GM19193 (cell line): Measurements from ENCODE around the gene RAP1GDS1.

Experiments
- POLR2A ChIP-seq: IDR thresholded peaks from 4 replicates; pipeline ENCODE4 v1.6.1; 2011; ENCODE audit not compliant: insufficient read depth, insufficient read length; ENCODE audit errors: extremely low read depth

Gene RAP1GDS1

DNA sequence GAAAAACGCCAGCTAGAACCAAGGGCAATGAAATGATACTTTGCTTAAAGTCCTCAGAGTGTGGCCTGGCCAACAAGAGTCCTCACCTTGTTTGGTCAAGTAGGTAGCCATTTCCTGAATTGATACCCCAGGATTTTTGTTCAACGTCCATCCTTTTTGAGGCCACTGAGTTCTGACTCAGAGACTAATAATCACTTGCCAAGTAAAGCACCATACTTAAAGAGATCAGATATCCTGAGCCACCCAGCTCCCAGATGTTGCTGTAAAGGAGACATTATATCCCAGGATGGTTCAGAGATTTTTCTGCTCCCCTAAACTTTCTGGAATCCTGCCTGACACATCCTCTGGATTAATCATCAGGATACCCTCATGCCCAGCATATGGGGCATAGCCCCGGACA, 190.9 kb downstream of the RAP1GDS1 start:
- no peak for TF ChIP-seq POLR2A

DNA sequence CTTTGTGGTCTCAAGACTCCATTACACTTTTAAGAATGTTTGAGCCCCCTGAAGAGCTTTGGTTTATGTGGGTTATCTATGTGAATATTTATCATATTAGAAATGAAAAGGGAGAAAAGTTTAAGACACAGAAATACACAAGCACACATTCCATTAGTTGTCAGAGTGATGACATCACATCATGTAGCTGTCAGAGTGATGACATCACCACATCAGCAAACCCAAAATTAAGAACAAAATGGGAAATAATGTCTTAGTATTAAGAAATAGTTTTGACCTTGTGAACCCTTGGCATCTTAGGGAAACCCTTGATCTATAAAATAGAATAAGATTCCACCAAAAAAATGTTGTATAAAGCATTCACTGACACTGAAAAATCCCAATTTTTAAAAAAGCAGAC, 201.3 kb downstream of the RAP1GDS1 start:
- TF ChIP-seq POLR2A: no peak

DNA sequence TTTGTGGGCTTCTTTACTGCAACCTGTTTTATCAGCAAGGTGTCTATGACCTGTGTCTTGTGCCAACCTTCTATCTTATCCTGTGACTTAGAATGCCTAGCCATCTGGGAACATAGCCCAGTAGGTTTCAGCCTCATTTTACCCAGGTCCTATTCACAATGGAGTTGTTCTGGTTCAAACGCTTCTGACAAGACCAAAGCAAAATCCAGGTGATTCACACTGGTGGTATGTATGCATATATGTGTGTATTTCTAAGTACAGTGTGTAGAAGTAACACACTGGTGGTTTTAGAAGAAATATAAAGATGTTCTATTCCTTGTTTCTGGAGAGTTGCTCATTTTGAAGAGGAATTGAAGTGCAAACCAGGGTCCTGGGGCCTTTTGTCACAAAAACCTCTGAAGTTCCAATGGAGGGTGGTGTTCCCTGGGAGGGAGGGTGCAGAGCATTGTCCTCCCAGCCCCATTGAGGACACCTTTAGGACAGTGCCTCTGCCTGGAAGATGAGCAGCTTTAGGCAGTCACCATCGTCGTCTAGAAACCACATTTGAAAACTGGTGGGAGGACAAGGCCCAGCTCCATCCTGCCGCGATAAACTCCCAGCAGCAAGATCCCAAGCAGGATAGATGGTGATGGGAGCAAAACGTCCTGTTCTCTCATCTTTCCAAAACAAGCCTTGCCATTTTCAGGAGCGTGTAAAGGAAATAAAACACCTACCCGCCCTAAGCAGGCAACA, 205.8 kb downstream of the RAP1GDS1 start:
- TF ChIP-seq POLR2A: no peak

DNA sequence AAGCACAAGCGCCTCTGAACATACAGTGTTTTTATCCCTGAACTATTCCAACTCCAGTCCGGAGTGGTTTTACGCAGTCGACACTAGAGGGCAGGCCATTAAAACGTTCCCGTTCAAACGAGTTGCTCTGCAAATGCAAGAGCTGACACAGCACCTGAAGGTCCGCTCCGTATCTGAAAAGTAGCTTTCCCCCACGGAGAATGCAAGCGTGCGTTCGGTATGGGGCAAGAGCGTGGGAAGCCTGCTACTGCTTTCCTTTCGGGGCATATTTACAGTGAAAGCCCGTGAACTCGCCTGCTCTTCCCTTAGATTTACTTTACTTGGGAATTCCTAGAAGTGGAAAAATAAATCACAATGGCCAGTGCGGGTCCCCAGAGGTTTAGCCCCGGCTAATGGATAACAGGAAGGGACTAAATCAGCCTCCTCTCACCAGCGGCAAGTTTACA, 206.5 kb downstream of the RAP1GDS1 start:
- TF ChIP-seq POLR2A: no peak

DNA sequence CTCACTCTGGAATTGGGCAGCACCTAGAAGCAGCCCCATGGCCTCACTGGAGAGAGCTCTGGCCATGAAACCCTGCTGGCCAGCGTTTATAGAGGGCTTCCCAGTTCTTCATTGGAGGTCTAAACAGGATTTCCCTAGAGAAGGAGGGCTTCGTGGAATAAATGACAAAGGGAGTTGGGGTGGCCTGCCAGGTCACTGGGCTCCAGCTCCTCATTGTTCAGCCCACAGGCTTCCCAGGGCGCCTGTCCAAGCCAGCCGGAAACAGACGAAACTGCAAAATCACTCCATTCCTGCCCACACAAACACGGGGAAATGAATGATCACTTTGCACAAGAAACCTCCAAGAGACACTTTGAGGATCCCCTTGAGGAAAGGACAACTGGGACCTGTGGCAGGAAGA, 207.5 kb downstream of the RAP1GDS1 start:
- TF ChIP-seq POLR2A: no peak

DNA sequence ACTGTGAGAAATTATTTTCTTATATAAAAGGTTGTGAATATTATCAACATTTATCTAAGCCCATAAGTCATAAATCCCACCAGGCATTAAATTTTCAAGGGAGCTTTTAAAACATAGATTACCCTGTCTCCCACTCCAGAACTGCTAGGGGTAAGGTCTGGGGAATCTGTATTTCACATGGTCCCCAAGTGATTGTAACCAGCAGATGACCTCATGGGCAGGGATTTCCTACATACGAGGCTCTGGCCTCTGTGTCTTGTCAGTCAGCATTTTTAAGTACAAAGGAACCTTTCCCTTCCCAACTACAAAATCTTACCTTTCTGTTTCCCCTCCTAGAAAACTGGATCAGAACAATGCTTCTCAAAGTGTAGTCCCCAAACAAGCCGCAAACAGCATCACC, 208.6 kb downstream of the RAP1GDS1 start:
- no peak for TF ChIP-seq POLR2A

DNA sequence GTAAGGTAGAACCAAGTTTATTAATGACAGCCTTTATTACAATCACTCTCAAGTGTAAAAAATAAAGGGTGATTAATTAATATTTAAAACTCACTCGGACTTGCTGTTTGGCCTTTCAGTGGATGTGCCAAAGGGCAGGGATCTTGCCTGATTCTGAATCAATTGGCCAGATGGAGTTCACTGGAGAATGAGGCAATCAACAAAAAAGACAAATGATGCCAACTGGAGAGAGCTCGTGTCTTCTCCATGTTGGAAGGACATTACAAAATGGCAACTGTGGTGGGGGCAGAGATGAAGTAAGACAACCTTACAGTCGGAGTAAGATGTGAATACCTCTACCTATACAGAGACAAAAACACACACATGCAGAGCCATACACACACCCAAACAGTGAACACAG, 209.2 kb downstream of the RAP1GDS1 start:
- TF ChIP-seq POLR2A: no peak

DNA sequence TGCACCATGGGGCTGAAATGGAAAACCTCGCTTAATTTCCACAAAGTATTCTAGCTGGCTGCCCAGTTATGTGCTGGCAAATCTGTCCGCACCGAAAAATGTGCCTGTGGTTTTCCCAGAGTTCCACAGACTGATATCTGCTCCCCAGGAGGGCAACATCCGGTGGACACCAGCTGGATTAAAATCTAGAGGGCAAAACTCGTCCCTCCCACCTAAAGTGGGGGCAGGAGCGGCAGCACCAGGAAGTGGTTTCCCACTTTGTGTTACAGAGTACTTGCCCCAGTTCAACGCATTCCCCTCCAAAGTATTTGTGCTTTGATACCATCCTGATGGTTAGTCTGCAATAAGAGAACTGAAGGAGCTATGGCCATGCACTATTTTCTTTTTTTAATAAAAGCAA, 209.6 kb downstream of the RAP1GDS1 start:
- TF ChIP-seq POLR2A: no peak

DNA sequence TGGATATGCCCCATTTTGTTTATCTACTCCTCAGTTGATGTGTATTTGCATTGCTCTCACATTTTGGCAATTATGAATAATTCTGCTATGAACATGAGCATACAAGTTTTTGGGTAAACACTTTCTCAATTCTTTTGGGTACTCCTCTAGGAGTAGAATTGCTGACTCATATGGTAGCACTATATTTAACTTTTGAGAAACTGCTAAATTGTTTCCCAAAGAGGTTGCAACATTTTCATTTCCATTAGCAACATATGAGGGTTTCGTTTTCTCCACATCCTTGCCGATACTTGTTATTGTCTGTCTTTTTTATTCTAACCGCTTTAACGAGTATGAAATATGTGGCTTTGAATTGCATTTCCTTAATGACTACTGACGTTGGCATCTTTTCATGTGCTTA, 211.9 kb downstream of the RAP1GDS1 start:
- no peak for TF ChIP-seq POLR2A

DNA sequence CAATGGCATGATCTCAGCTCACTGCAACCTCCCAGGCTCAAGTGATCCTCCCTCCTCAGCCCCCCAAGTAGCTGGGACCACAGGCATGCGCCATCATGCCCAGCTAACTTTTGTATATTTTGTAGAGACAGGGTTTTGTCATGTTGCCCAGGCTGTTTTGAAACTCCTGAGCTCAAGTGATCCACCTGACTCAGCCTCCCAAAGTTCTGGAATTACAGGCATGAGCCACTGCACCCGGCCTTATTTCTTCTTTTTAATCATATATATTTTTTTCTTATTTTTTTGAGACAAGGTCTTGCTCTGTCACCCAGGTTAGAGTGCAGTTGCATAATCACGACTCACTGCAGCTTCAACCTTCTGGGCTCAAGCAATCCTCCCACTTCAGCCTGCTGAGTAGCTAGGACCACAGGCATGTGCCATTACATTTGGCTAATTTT, 213.2 kb downstream of the RAP1GDS1 start:
- no peak for TF ChIP-seq POLR2A

DNA sequence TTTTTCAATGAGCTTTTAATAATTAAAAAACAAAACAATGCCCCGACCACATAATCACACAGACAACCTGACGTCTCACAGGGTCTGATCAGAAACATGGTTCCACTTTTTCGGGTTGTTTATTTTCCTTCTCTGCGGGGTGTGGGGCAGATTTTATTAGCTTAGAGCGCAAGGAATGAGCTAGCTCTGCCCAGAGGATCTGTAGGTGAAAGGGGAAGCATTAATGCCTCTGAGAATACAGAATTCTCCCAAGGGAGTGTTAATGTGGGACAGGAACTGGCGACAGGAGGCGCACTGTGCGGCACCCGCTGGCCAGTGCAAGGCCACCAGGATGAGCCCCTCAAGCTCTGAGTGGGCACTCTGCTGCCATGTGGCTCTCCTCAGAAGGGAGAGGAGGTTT, 215.7 kb downstream of the RAP1GDS1 start:
- TF ChIP-seq POLR2A: no peak

DNA sequence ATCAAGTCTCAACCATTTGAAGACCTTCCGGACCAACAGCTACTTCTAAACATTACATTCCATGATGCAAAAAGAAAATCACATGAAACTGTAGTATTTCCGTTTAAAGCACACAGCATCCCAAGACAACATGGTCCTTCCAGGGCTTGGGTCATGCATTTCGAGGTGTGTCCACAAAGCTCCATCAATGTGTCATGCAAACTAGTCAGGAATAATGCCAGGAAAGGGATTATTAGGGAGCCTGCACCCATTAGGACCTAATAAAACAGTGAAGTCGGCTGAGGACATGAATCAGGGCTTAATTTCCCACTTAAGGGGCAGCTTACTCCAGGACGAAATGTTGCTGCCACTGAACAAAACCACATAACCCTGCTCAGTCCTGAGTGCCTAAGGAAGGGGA, 219.4 kb downstream of the RAP1GDS1 start:
- no peak for TF ChIP-seq POLR2A

DNA sequence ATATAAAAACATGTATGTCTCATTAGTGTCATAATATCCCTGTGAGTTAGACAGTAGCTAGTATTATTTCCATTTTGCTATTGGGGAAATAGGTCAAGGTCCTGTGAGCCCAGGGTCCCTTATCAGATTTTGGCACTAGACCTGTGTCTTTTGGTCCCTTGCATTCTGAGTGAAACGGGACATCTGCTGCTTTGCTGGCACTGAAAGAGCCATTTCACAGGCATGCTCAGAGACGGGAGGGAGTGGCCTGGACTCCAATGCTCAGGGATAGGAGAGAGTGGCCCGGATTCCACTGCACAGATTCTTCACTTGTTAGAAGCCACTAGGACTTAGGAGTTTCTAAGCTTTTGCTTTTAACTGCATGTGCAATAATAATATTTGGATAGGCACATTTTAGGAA, 220.0 kb downstream of the RAP1GDS1 start:
- no peak for TF ChIP-seq POLR2A

DNA sequence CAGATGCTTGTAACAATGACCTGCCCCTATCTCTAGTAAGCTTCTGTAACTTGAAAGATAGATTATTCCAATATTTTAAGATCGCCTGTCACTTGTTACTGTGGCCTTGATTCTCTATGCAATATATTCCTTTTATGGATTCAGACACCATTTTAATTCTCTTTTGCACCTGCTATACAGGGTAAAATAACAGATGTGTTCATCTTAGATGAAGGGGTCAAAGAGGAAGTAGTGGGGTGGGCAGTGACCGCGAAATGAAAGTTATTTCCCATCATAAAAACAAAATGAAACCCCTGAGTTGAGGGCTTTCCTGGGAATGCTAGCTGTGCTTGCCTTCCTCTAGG, 221.3 kb downstream of the RAP1GDS1 start:
- TF ChIP-seq POLR2A: no peak

DNA sequence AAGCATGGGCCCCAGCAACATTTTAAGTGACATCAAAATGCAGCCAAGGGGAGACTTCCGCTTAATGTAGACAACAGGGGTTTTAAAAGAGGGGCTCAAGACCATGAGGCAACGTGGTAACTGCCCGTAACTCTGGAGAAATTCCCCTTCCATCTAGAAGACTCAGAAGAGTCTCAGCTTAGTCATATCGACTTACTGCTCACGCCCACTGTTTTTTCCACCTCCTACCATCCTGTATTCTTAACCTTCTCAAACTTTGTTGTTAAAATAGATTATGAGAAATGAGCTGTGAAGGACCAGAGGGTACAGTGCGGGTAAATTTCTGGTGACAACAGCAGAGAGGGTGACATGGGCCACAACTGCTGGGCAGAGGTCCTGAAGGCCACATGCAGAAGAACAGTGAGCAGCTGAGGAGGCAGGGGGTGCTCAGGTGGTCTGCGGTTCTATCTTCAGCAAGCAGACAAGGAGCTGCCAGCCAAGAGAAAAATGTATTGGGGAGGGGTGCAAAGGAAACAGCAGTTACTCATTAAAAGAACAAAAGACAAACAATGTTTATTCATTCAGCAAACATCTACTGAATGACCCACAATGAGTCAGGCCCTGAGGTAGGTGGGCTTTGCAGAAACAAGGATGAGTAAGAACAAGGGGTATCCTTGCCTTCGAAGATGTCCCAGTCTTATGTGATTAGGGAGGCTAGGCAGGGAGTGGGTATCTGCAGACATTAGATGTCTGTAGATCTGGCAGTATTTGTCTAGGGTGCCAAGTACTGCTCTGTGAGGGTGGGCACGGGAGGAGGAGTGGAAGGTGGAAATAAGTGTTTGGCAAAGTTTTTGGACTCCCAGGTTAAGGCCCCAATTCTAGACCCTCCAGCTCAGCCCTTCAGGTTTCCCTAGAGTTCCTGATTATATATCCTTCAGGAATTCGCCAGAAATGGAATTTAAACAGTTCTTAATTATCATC, 221.9 kb downstream of the RAP1GDS1 start:
- TF ChIP-seq POLR2A: no peak

DNA sequence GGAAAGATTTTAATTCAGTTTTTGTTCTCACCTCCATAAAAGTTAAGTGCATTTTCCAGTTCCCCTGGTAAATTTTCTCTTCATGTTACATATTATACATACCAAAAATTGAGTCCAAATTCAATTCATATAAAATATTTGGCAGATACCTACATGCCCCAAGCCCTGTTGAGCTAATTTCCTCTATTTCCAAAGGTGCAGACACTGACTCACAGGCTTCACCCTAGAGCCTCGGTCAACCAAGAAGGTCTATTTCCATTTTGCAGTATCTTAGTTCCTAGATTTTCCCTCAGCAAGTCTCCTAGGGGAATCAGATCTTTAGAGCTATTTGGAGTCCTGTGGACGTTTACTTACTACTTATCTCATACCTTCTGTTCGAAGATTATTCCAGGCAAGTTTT, 222.8 kb downstream of the RAP1GDS1 start:
- no peak for TF ChIP-seq POLR2A
